ENCODE data around the gene TMUB1. TPM values are rescaled to one million over a fixed set of nuclear protein-coding genes. Genes with fewer than 3 reads are reported as not detected.

TMUB1 gene
- polyA plus RNA-seq, 2 of the 4 experiments (the other 2 are of a cell fraction) = 14.0 to 37.7 TPM

DNA sequence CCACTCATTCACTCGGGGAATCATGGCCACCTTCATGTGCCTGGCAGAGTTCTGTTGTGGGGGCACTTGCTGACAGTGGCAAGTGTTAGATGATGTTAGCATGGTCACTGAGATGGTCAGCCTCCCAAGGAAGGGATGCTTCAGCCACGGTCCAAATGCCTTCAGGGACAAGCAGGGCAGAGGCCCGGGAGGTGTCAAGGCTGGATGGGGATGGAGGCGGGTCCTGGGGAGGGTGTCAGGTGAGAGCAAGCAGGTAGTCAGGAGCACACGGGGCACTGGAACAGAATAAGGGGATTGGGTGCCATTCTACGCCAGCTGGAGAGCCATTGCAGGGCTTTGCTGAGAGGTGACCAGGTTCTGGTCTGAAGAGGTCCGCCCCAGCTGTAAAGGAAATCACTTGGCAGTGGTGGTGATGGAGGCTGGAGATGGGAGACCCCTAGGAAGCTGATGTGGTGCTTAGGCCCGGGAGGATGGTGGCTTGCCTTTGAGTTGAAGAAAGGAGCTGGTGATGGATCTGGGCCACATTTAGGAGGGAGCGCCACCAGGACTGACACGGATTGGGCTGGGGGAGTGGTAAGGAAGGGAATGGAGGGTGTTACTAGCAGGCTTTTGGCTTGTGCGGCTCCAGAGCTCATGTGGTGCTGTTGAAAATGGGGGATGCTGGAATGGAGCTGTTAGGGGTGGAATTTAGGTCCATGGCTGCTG lies 27.1 kb upstream of the TMUB1 start:
- no peak for DNase-seq (ENCODE audit: low read depth in 1 of 2, low spot score in 1 of 2)
- no peak for TF ChIP-seq ZNF302 (CRISPR knock-in tag; IDR thresholded peaks at IDR 0.05)
- no peak for TF ChIP-seq KDM5A (IDR thresholded peaks at IDR 0.05)
- no peak for TF ChIP-seq HOXB13 (CRISPR knock-in tag; IDR thresholded peaks at IDR 0.05; ENCODE audit: low read depth)
- no peak for TF ChIP-seq FOXS1 (CRISPR knock-in tag; IDR thresholded peaks at IDR 0.05)
- TF ChIP-seq CHD4 (IDR thresholded peaks at IDR 0.05; ENCODE audit: borderline replicate concordance) = no peak
- TF ChIP-seq, protein P1, sequence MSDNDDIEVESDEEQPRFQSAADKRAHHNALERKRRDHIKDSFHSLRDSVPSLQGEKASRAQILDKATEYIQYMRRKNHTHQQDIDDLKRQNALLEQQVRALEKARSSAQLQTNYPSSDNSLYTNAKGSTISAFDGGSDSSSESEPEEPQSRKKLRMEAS (IDR thresholded peaks at IDR 0.05) = no peak
- TF ChIP-seq GATA3 (IDR thresholded peaks at IDR 0.05; ENCODE audit: borderline replicate concordance) = no peak
- no peak for TF ChIP-seq ZSCAN20 (CRISPR knock-in tag; IDR thresholded peaks at IDR 0.05)
- no peak for TF ChIP-seq KDM1A (IDR thresholded peaks at IDR 0.05; ENCODE audit: low read depth)
- no peak for TF ChIP-seq SMC3 (IDR thresholded peaks at IDR 0.05)

GRCh38 chr7:151109094-151110048 lies 26.1 kb upstream of the TMUB1 start:
- Histone ChIP-seq H3K27ac (peak overlapping the region in 1 of 2 experiments; percentile 13; a peak in 1 of 6 replicates), H3K9me3 (no peaks in the 10 kb centered on the region), H3K4me2 (no peak overlapping the region), H3K4me3 (no peak overlapping the region), H3K4me1 (peaks cover 30% of the 10 kb centered on the region)
- ATAC-seq (no peak), FAIRE-seq (no peak), DNase-seq (ENCODE audit: low read depth in 1 of 2, low spot score in 1 of 2) (no peak)
- 78% methylated on average over 15 of the region's 15 CpGs for WGBS (ENCODE audit: missing lambda C conversion rate)
- TF ChIP-seq NR3C1 (IDR thresholded peaks at IDR 0.05) = no peak
- TF ChIP-seq CEBPB (IDR thresholded peaks at IDR 0.05) = peak; percentile 69 to 87; a peak in 3 of 4 replicates
- no peak for TF ChIP-seq HDAC2 (IDR thresholded peaks at IDR 0.05)
- ChIA-PET CTCF (interaction anchor here (0.6 to 14.7 kb wide), 18 partner anchors 11 to 211 kb away, joined by 3 to 412 read pairs (median 8); partner anchors contain the start of genes ABCB8, AGAP3, FASTK and TMUB1), POLR2A (interaction anchor here (0.6 kb wide), 1 partner anchor 95 kb away, joined by 5 read pairs; no protein-coding TSS in a partner anchor)

More for the DNA sequence above, 27.1 kb upstream of the TMUB1 start:
- ChIA-PET POLR2A (interaction anchor here (0.6 kb wide), 1 partner anchor 96 kb away, joined by 5 read pairs; no protein-coding TSS in a partner anchor), CTCF (interaction anchor here (0.6 to 14.7 kb wide), 52 partner anchors 8 to 228 kb away, joined by 3 to 412 read pairs (median 6); partner anchors contain the start of genes ABCB8, AGAP3, CDK5 and FASTK)
- no peak overlapping the region for H3K4me3 ChIP-seq
- peaks cover 32% of the 10 kb centered on the region for H3K4me1 ChIP-seq
- ATAC-seq (peak; percentile 2 to 3; a peak in 4 of 6 replicates), FAIRE-seq (no peak)
- 75% methylated on average over 11 of the region's 11 CpGs for WGBS (ENCODE audit: missing lambda C conversion rate)
- no peak overlapping the region for H3K4me2 ChIP-seq
- peak overlapping the region in 1 of 2 experiments; percentile 52; a peak in 2 of 6 replicates for H3K27ac ChIP-seq
- H3K9me3 ChIP-seq = no peaks in the 10 kb centered on the region

DNA sequence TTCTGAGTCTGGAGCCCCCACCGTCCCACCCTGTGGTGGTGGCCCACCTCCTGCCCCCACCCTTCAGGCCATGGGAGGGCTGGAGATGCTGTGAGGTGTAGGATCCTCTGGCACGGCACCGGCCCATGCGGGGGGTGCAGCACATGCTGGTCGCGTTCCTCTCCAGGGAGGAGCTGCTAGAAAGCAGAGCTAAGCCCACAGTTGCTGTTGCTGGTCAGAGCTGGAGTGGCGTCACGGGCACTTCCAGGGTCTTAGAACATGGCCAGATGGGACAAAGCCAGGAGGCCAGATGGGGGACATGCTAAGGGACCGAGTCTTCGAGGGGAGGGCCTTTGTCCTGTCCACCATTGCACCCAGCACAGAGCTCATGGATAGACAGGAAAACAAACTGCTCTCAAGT lies 24.6 kb upstream of the TMUB1 start:
- no peaks in the 10 kb centered on the region for H3K9me3 ChIP-seq
- no peak for ATAC-seq
- WGBS (ENCODE audit: missing lambda C conversion rate) = 91% methylated on average over 10 of the region's 10 CpGs
- no peak overlapping the region for H3K4me2 ChIP-seq
- no peak overlapping the region for H3K27ac ChIP-seq
- TF ChIP-seq EHF (CRISPR knock-in tag; IDR thresholded peaks at IDR 0.05) = no peak
- no peak for TF ChIP-seq JUNB (IDR thresholded peaks at IDR 0.05)
- no peak for TF ChIP-seq HEYL (CRISPR knock-in tag; IDR thresholded peaks at IDR 0.05)
- no peak for TF ChIP-seq TFCP2L1 (CRISPR knock-in tag; IDR thresholded peaks at IDR 0.05)
- TF ChIP-seq CHD2 (IDR thresholded peaks at IDR 0.05; ENCODE audit: low read length, partially characterized antibody) = no peak
- TF ChIP-seq CHD4 (IDR thresholded peaks at IDR 0.05; ENCODE audit: borderline replicate concordance) = no peak
- TF ChIP-seq, protein P2, sequence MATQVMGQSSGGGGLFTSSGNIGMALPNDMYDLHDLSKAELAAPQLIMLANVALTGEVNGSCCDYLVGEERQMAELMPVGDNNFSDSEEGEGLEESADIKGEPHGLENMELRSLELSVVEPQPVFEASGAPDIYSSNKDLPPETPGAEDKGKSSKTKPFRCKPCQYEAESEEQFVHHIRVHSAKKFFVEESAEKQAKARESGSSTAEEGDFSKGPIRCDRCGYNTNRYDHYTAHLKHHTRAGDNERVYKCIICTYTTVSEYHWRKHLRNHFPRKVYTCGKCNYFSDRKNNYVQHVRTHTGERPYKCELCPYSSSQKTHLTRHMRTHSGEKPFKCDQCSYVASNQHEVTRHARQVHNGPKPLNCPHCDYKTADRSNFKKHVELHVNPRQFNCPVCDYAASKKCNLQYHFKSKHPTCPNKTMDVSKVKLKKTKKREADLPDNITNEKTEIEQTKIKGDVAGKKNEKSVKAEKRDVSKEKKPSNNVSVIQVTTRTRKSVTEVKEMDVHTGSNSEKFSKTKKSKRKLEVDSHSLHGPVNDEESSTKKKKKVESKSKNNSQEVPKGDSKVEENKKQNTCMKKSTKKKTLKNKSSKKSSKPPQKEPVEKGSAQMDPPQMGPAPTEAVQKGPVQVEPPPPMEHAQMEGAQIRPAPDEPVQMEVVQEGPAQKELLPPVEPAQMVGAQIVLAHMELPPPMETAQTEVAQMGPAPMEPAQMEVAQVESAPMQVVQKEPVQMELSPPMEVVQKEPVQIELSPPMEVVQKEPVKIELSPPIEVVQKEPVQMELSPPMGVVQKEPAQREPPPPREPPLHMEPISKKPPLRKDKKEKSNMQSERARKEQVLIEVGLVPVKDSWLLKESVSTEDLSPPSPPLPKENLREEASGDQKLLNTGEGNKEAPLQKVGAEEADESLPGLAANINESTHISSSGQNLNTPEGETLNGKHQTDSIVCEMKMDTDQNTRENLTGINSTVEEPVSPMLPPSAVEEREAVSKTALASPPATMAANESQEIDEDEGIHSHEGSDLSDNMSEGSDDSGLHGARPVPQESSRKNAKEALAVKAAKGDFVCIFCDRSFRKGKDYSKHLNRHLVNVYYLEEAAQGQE (IDR thresholded peaks at IDR 0.05) = no peak
- no peak for TF ChIP-seq EHMT2 (IDR thresholded peaks at IDR 0.05; ENCODE audit: low read depth)
- no peak for TF ChIP-seq HOXB13 (CRISPR knock-in tag; IDR thresholded peaks at IDR 0.05; ENCODE audit: low read depth)
- TF ChIP-seq FOSL2 (IDR thresholded peaks at IDR 0.05) = no peak
- TF ChIP-seq FOSL2 (CRISPR knock-in tag; IDR thresholded peaks at IDR 0.05) = no peak
- POLR2A ChIA-PET = no interaction called here
- H3K4me1 ChIP-seq = peaks cover 15% of the 10 kb centered on the region
- DNase-seq (ENCODE audit: low read depth in 1 of 2, low spot score in 1 of 2) = no peak
- CTCF ChIA-PET = interaction anchor here (0.8 to 14.7 kb wide), 14 partner anchors 8 to 146 kb away, joined by 3 to 412 read pairs (median 5); partner anchors contain the start of genes ABCB8, AGAP3, FASTK and TMUB1
- H3K4me3 ChIP-seq = no peak overlapping the region
- FAIRE-seq = no peak
